Measurements from ENCODE around the gene ACAA1. TPM values are rescaled to one million over a fixed set of nuclear protein-coding genes. Genes with fewer than 3 reads are reported as not detected.

Gene ACAA1
- total and polyA plus RNA-seq, 2 of the 13 experiments (the other 11 are each of a cell fraction or from before 2014, with no cell fraction given): 60.8 to 188 TPM

DNA sequence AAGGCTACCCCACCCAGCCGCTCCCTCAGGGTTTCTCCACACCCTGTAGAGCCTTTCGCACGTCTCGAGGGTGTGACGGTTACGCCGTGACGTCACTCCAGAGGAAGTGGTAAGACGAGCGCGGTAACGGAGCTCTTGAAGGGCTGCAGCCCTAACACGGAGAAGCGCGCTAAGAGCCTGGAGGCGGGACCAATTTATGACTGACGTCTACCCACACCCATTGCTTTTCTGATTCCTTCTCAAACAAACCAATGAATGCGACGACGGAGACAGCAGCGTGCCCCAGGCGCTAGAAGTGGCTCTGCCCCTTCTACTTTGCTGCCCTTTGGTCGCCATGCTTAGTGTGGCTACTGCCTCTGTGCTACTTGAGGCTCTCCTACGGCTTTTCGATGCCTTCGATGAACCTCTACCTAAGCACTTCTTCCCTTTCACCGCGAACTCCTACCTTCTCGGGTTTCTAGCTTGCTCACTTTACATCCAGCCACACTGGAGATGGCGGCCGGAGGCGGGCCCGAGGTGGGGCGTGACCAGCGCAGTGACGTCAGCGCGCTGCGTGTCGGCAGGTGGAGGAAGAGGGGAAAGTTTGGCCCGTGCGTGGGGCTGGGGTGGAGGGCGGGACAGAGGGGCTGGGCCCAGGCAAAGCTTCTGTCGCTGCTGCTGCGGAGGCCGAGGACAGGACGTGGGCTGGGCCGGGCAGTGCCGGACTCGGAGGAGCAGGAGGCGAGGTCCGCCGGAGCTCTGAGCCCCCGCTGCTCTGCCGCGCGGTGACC, 28.2 kb upstream of the ACAA1 start, which contains the start of gene OXSR1 (continued):
- TF ChIP-seq ZFP37 (CRISPR knock-in tag; IDR thresholded peaks at IDR 0.05; ENCODE audit: borderline replicate concordance): 0 out of 2 replicates have a peak, but pooled peaks have one; percentile 60
- TF ChIP-seq ZNF280D (CRISPR knock-in tag; IDR thresholded peaks at IDR 0.05): peak; percentile 84
- TF ChIP-seq ZBTB26 (CRISPR knock-in tag; IDR thresholded peaks at IDR 0.05; ENCODE audit: borderline replicate concordance): 0 out of 2 replicates have a peak, but pooled peaks have one; percentile 2
- TF ChIP-seq ARNT2 (CRISPR knock-in tag; IDR thresholded peaks at IDR 0.05; ENCODE audit: low read depth): peak; percentile 86; the same call in 1 of the 2 replicates
- TF ChIP-seq ZNF724P (CRISPR knock-in tag; IDR thresholded peaks at IDR 0.05; ENCODE audit: borderline replicate concordance): peak; percentile 68; the same call in 1 of the 2 replicates
- peak; percentile 98 for TF ChIP-seq SP2 (CRISPR knock-in tag; IDR thresholded peaks at IDR 0.05)
- TF ChIP-seq MLLT10 (CRISPR knock-in tag; IDR thresholded peaks at IDR 0.05): no peak
- peak; percentile 89 for TF ChIP-seq ATF7-NPFF (CRISPR knock-in tag; IDR thresholded peaks at IDR 0.05; ENCODE audit: low read depth)
- peak; percentile 44 for TF ChIP-seq ERF (CRISPR knock-in tag; IDR thresholded peaks at IDR 0.05)
- TF ChIP-seq, protein P1, sequence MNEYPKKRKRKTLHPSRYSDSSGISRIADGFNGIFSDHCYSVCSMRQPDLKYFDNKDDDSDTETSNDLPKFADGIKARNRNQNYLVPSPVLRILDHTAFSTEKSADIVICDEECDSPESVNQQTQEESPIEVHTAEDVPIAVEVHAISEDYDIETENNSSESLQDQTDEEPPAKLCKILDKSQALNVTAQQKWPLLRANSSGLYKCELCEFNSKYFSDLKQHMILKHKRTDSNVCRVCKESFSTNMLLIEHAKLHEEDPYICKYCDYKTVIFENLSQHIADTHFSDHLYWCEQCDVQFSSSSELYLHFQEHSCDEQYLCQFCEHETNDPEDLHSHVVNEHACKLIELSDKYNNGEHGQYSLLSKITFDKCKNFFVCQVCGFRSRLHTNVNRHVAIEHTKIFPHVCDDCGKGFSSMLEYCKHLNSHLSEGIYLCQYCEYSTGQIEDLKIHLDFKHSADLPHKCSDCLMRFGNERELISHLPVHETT (CRISPR knock-in tag; conservative IDR thresholded peaks at IDR 0.05): peak; percentile 47; the same call in 1 of the 2 replicates
- peak; percentile 25; the same call in 1 of the 2 replicates for TF ChIP-seq FOXC1 (CRISPR knock-in tag; IDR thresholded peaks at IDR 0.05; ENCODE audit: borderline replicate concordance)
- peak; percentile 75 for TF ChIP-seq ZNF746 (CRISPR knock-in tag; IDR thresholded peaks at IDR 0.05)
- peak; percentile 50; the same call in 1 of the 2 replicates for TF ChIP-seq FOSL2 (CRISPR knock-in tag; IDR thresholded peaks at IDR 0.05)
- TF ChIP-seq, protein P2, sequence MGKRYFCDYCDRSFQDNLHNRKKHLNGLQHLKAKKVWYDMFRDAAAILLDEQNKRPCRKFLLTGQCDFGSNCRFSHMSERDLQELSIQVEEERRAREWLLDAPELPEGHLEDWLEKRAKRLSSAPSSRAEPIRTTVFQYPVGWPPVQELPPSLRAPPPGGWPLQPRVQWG (CRISPR knock-in tag; IDR thresholded peaks at IDR 0.05; ENCODE audit: borderline replicate concordance, low read depth): no peak
- TF ChIP-seq PHF8 (CRISPR knock-in tag; IDR thresholded peaks at IDR 0.05): peak; percentile 77
- TF ChIP-seq ZNF333 (CRISPR knock-in tag; IDR thresholded peaks at IDR 0.05; ENCODE audit: borderline replicate concordance): 0 out of 2 replicates have a peak, but pooled peaks have one; percentile 36
- TF ChIP-seq, protein P3, sequence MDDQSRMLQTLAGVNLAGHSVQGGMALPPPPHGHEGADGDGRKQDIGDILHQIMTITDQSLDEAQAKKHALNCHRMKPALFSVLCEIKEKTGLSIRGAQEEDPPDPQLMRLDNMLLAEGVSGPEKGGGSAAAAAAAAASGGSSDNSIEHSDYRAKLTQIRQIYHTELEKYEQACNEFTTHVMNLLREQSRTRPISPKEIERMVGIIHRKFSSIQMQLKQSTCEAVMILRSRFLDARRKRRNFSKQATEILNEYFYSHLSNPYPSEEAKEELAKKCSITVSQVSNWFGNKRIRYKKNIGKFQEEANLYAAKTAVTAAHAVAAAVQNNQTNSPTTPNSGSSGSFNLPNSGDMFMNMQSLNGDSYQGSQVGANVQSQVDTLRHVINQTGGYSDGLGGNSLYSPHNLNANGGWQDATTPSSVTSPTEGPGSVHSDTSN (CRISPR knock-in tag; IDR thresholded peaks at IDR 0.05; ENCODE audit: borderline replicate concordance): peak; percentile 63; the same call in 1 of the 2 replicates
- no peak for TF ChIP-seq ZSCAN12 (CRISPR knock-in tag; IDR thresholded peaks at IDR 0.05)
- peak; percentile 40 for TF ChIP-seq NR2C2 (CRISPR knock-in tag; IDR thresholded peaks at IDR 0.05; ENCODE audit: borderline replicate concordance)
- 0 out of 2 replicates have a peak, but pooled peaks have one; percentile 15 for TF ChIP-seq ZNF749 (CRISPR knock-in tag; IDR thresholded peaks at IDR 0.05; ENCODE audit: borderline replicate concordance)
- peak; percentile 81 for TF ChIP-seq KAT8 (CRISPR knock-in tag; IDR thresholded peaks at IDR 0.05)
- TF ChIP-seq NFYC (CRISPR knock-in tag; IDR thresholded peaks at IDR 0.05): peak; percentile 96
